Activated naive CD4-positive, alpha-beta T cell treated with anti-CD3 and anti-CD28 coated beads, Interleukin-2, amount 10 ng/mL, durations not matched to agents 7 days and 5 days (primary cell): ENCODE data around the gene RNF130.
A peak's percentile ranks its signal among the peaks of the same experiment; 100 is the strongest.

ENCODE experiments used
- CTCF ChIA-PET: fragments of 350-600 bp; sonication (Branson Sonifier 250); formaldehyde crosslinking; loops from one replicate; lab custom pipeline; 2021; ENCODE audit warnings: antibody characterized with exemption; lab: Charles Lee
- DNase-seq: peaks from one replicate; pipeline ENCODE4 v3.0.0-alpha.2; 2020
- H3K27ac Mint-ChIP-seq: one replicate; pipeline ENCODE4 v1.8.0; 2021; ENCODE audit warnings: mild to moderate bottlenecking, moderate library complexity, mixed read lengths
- H3K27me3 Mint-ChIP-seq: one replicate; pipeline ENCODE4 v1.8.0; 2021; ENCODE audit warnings: mild to moderate bottlenecking, mixed read lengths
- H3K36me3 Mint-ChIP-seq: one replicate; pipeline ENCODE4 v1.8.0; 2021; ENCODE audit warnings: mixed read lengths
- H3K4me1 Mint-ChIP-seq: one replicate; pipeline ENCODE4 v1.8.0; 2021; ENCODE audit warnings: mixed read lengths
- H3K4me3 Mint-ChIP-seq: one replicate; pipeline ENCODE4 v1.8.0; 2021; ENCODE audit warnings: mild to moderate bottlenecking, moderate library complexity, mixed read lengths
- H3K9me3 Mint-ChIP-seq: one replicate; pipeline ENCODE4 v1.8.0; 2021; ENCODE audit warnings: mixed read lengths

The RNF130 gene

GRCh38 chr5:180071531-180072255, at the start of gene RNF130:
Gene RNF130, minus strand, starts transcription at chr5:180071759. Its CDS starts 57 bp downstream, at chr5:180071702.
- Mint-ChIP-seq H3K27me3 (peaks cover 52% of the 10 kb centered on the region), H3K4me3 (peak within 1 kb of the TSS; percentile 73), H3K36me3 (no peaks in the 10 kb centered on the region), H3K27ac (no peak within 1 kb of the TSS), H3K9me3 (peaks cover 3% of the 10 kb centered on the region), H3K4me1 (peaks cover 24% of the 10 kb centered on the region)
- CTCF ChIA-PET = no interaction called here
- peak; percentile 81 for DNase-seq

GRCh38 chr5:180120237-180121101, 48.9 kb upstream of the RNF130 start:
- Mint-ChIP-seq H3K4me1 (no peaks in the 10 kb centered on the region), H3K9me3 (no peaks in the 10 kb centered on the region), H3K27ac (no peak overlapping the region), H3K4me3 (no peak overlapping the region), H3K36me3 (no peaks in the 10 kb centered on the region), H3K27me3 (no peaks in the 10 kb centered on the region)
- CTCF ChIA-PET = no interaction called here
- peak; percentile 14 for DNase-seq

GRCh38 chr5:180119903-180120236, 48.3 kb upstream of the RNF130 start:
- no peak overlapping the region for H3K4me3 Mint-ChIP-seq
- no peaks in the 10 kb centered on the region for H3K27me3 Mint-ChIP-seq
- H3K27ac Mint-ChIP-seq = no peak overlapping the region
- peak; percentile 7 for DNase-seq
- CTCF ChIA-PET = no interaction called here
- no peaks in the 10 kb centered on the region for H3K36me3 Mint-ChIP-seq
- H3K4me1 Mint-ChIP-seq = no peaks in the 10 kb centered on the region
- no peaks in the 10 kb centered on the region for H3K9me3 Mint-ChIP-seq

GRCh38 chr5:180119031-180119902, 47.7 kb upstream of the RNF130 start:
- no peaks in the 10 kb centered on the region for H3K36me3 Mint-ChIP-seq
- CTCF ChIA-PET = no interaction called here
- H3K4me1 Mint-ChIP-seq = no peaks in the 10 kb centered on the region
- H3K4me3 Mint-ChIP-seq = no peak overlapping the region
- no peaks in the 10 kb centered on the region for H3K27me3 Mint-ChIP-seq
- no peak overlapping the region for H3K27ac Mint-ChIP-seq
- no peaks in the 10 kb centered on the region for H3K9me3 Mint-ChIP-seq
- DNase-seq = peak; percentile 16

GRCh38 chr5:180118391-180118791, 46.8 kb upstream of the RNF130 start:
- Mint-ChIP-seq H3K9me3 (no peaks in the 10 kb centered on the region), H3K27ac (no peak overlapping the region), H3K27me3 (no peaks in the 10 kb centered on the region), H3K4me1 (no peaks in the 10 kb centered on the region), H3K36me3 (no peaks in the 10 kb centered on the region), H3K4me3 (no peak overlapping the region)
- DNase-seq = peak; percentile 9
- CTCF ChIA-PET = no interaction called here

- peak; percentile 14 for DNase-seq
- Mint-ChIP-seq H3K27ac (no peak overlapping the region), H3K4me1 (no peaks in the 10 kb centered on the region), H3K27me3 (no peaks in the 10 kb centered on the region), H3K36me3 (no peaks in the 10 kb centered on the region), H3K9me3 (no peaks in the 10 kb centered on the region), H3K4me3 (no peak overlapping the region)
- CTCF ChIA-PET = no interaction called here
Measured at GRCh38 chr5:180117000-180117725, 45.6 kb upstream of the RNF130 start.

GRCh38 chr5:180116077-180116999, 44.8 kb upstream of the RNF130 start:
- Mint-ChIP-seq H3K27me3 (no peaks in the 10 kb centered on the region), H3K4me3 (no peak overlapping the region)

GRCh38 chr5:180115326-180116076, 43.9 kb upstream of the RNF130 start:
- no peak for DNase-seq
- no peaks in the 10 kb centered on the region for H3K9me3 Mint-ChIP-seq
- H3K4me1 Mint-ChIP-seq = no peaks in the 10 kb centered on the region
- H3K27me3 Mint-ChIP-seq = no peaks in the 10 kb centered on the region
- CTCF ChIA-PET = no interaction called here
- no peak overlapping the region for H3K27ac Mint-ChIP-seq
- H3K36me3 Mint-ChIP-seq = no peaks in the 10 kb centered on the region
- no peak overlapping the region for H3K4me3 Mint-ChIP-seq

More at GRCh38 chr5:180116077-180116999, 44.8 kb upstream of the RNF130 start:
- H3K36me3 Mint-ChIP-seq = no peaks in the 10 kb centered on the region
- H3K9me3 Mint-ChIP-seq = no peaks in the 10 kb centered on the region
- CTCF ChIA-PET = no interaction called here
- no peaks in the 10 kb centered on the region for H3K4me1 Mint-ChIP-seq
- no peak overlapping the region for H3K27ac Mint-ChIP-seq
- peak; percentile 17 for DNase-seq

- no peaks in the 10 kb centered on the region for H3K9me3 Mint-ChIP-seq
- no peaks in the 10 kb centered on the region for H3K36me3 Mint-ChIP-seq
- peak; percentile 15 for DNase-seq
- no peaks in the 10 kb centered on the region for H3K4me1 Mint-ChIP-seq
- no peak overlapping the region for H3K4me3 Mint-ChIP-seq
- no peaks in the 10 kb centered on the region for H3K27me3 Mint-ChIP-seq
- H3K27ac Mint-ChIP-seq = no peak overlapping the region
- CTCF ChIA-PET = no interaction called here
Measured at GRCh38 chr5:180114304-180115003, 42.9 kb upstream of the RNF130 start.

GRCh38 chr5:180113660-180114303, 42.2 kb upstream of the RNF130 start:
- Mint-ChIP-seq H3K36me3 (no peaks in the 10 kb centered on the region), H3K27me3 (no peaks in the 10 kb centered on the region), H3K4me3 (no peak overlapping the region), H3K4me1 (no peaks in the 10 kb centered on the region), H3K9me3 (no peaks in the 10 kb centered on the region), H3K27ac (no peak overlapping the region)
- peak; percentile 10 for DNase-seq
- CTCF ChIA-PET = no interaction called here

- no peaks in the 10 kb centered on the region for H3K36me3 Mint-ChIP-seq
- H3K27ac Mint-ChIP-seq = no peak overlapping the region
- no peak overlapping the region for H3K4me3 Mint-ChIP-seq
Measured at GRCh38 chr5:180112181-180112861, 40.8 kb upstream of the RNF130 start.

More at GRCh38 chr5:180112181-180112861, 40.8 kb upstream of the RNF130 start:
- Mint-ChIP-seq H3K4me1 (no peaks in the 10 kb centered on the region), H3K9me3 (peaks cover 3% of the 10 kb centered on the region), H3K27me3 (no peaks in the 10 kb centered on the region)
- peak; percentile 16 for DNase-seq
- CTCF ChIA-PET = no interaction called here
